DLD1 (cell line): Measurements from ENCODE around the gene MS4A4E.
"Not testable (repeated sequence)": the region's sequence is repeated elsewhere in the genome, so short reads cannot be mapped to it uniquely, and the experiment has no call there.

Source experiments
- in situ Hi-C: cut with HindIII; loops from 2 replicates; pipeline ENCODE4 v1.10.0; 2017; ENCODE audit warnings: low sequenced_read_pairs

MS4A4E gene

GRCh38 chr11:60182541-60183330, 60.2 kb downstream of the MS4A4E start, which contains the start of gene MS4A6A:
Gene MS4A6A (minus strand): TSS chr11:60183083. CDS start chr11:60181727, 1,356 bp downstream.
- in situ Hi-C loops: no loop called here

GRCh38 chr11:60175860-60176275, 67.1 kb downstream of the MS4A4E start:
- in situ Hi-C loops: no loop called here

DNA sequence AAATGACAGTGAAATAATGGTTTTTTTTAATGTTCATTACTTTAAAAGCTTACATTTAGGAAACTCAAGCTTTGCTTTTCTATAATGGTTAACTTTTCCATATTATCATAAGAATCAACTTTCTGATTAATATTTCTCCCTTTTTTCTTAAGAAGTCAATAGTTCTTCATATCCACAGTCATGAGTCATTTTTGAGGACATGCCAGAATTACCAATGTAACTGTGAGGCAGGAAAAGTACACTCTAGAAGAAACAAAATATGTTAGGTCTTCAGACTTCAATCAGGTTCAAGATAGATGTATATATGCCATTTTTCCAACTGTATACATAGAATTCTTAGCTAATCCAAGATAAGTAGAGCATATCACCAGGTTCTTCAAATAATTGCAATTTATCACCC, 70.9 kb downstream of the MS4A4E start:
- in situ Hi-C loops: no loop called here

- in situ Hi-C loops: no loop called here
Measured at GRCh38 chr11:60170566-60170965, 72.4 kb downstream of the MS4A4E start.

DNA sequence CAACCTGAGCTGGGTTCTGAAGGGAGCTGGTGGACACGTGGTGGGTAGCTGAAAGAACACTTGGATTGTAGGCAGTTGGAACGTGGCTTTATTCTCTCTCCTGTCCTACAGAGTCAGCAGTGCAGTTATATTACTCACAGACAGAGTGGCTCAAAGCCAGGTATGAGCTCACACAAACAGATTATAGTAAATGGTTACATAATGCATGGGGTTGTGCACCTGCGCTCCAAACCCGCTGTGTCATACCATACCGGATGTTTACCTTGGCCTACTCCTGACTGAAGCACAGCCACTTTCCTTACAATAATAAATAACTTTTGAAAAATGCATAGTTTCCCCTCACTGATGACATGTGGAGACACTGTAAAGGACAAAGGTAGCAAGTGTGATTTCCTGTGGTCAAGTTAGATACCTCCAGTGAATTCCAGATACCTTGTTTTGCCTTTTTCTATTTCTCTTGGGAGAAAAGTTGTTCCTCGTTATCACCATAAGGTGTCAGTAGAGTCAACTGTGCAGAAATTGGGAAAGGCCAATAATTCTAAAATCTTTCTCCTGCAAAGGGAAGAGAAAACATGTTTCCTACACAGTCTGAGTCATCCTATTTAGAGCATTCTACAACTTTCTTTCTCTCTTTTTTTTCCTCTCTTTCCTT, 73.5 kb downstream of the MS4A4E start:
- in situ Hi-C loops: no loop called here

- in situ Hi-C loops: no loop called here
Measured at GRCh38 chr11:60168306-60168705, 74.6 kb downstream of the MS4A4E start.

- in situ Hi-C loops: no loop called here
Measured at GRCh38 chr11:60165951-60166350, 77.0 kb downstream of the MS4A4E start.

DNA sequence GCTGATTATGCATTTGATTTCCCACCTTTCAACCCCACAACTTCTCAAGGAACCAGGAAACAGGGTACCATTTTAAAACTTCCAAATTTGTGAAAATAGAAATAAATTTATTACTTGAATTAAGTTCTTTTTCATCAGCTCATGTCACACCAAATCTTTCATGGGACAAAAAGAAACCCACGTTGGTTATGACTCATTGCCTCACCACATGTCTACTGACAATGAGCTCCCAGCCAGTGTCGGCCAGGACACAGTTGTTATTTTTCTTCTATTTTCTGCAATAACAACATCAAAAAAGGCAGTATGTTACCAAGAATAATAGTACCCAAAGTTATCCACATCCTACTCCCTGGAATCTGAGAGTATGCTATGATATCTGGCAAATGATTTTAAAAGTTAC, 77.4 kb downstream of the MS4A4E start:
- in situ Hi-C loops: no loop called here

DNA sequence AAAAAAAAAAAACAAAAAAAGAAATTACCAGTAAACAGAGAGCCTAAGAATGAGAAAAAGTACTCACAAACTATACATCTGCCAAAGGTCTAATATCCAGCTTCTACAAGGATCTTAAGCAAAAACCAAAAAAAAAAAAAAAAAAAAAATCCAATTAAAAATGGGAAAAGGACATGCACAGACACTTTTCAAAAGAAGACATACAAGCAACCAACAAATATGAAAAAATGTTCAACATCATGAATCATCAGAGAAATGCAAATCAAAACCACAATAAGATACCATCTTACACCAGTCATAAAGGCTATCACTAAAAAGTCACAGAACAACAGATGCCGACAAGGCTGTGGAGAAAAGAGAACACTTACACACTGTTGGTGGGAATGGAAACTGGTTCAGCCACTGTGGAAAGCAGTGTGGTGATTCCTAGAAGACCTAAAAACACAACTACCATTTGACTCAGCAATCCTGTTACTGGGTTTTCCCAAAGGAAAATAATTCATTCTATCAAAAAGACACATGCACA, 78.3 kb downstream of the MS4A4E start:
- in situ Hi-C loops: no loop called here

GRCh38 chr11:60161766-60162165, 81.2 kb downstream of the MS4A4E start:
- in situ Hi-C loops: no loop called here

- in situ Hi-C loops: no loop called here
Measured at GRCh38 chr11:60161107-60161506, 81.8 kb downstream of the MS4A4E start.

- in situ Hi-C loops: no loop called here
Measured at GRCh38 chr11:60159868-60160267, 83.1 kb downstream of the MS4A4E start.

GRCh38 chr11:60159284-60159683, 83.7 kb downstream of the MS4A4E start:
- in situ Hi-C loops: no loop called here

GRCh38 chr11:60158636-60159035, 84.3 kb downstream of the MS4A4E start:
- in situ Hi-C loops: no loop called here

GRCh38 chr11:60155931-60156330, 87.0 kb downstream of the MS4A4E start:
- in situ Hi-C loops: no loop called here

GRCh38 chr11:60152727-60153126, 90.2 kb downstream of the MS4A4E start:
- in situ Hi-C loops: not testable (repeated sequence)

DNA sequence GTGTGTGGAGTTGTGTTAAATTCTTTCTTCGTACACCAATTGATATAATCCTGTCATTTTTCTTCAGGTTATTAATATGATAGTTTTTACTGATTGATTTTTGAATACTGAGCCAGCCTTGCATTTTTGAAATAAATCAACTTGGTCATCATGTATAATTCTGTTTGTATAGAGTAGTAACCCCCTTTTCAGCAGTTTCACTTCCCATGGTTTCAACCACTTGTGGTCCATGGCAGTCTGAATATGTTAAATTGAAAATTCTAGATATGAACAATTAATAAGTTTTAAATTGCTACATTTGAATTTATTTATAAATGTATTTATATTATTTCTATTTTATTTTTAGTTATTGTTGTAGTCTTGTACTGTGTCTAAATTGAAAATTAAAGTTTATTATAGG, 92.7 kb downstream of the MS4A4E start:
- in situ Hi-C loops: no loop called here
